Loucy (cell line): ENCODE results near the gene VWA5B1.

Source experiments
- H2AFZ ChIP-seq: fragments of 200-600 bp; sonication (generic); 2 replicates; pipeline ENCODE4 v1.6.0; 2016; ENCODE audit warnings: antibody characterized with exemption, mild to moderate bottlenecking, low read length, moderate library complexity
- H3F3A ChIP-seq: fragments of 200-600 bp; 2 replicates; pipeline ENCODE4 v1.6.0; 2016; ENCODE audit warnings: antibody characterized with exemption, low read depth, mild to moderate bottlenecking
- H3K27me3 ChIP-seq: fragments of 200-600 bp; sonication (generic); 2 replicates; pipeline ENCODE4 v1.6.1; 2014; ENCODE audit warnings: low read length, mild to moderate bottlenecking; ENCODE audit not compliant: insufficient read depth, poor library complexity, severe bottlenecking
- H3K36me3 ChIP-seq: fragments of 200-600 bp; sonication (generic); 2 replicates; pipeline ENCODE4 v1.6.1; 2016; ENCODE audit warnings: low read length; ENCODE audit not compliant: insufficient read depth
- H3K4me1 ChIP-seq: fragments of 200-600 bp; sonication (generic); 2 replicates; pipeline ENCODE4 v1.5.1; 2014; ENCODE audit warnings: low read length, mild to moderate bottlenecking; ENCODE audit not compliant: insufficient read depth, poor library complexity, severe bottlenecking
- H3K4me2 ChIP-seq: fragments of 200-600 bp; sonication (generic); 2 replicates; pipeline ENCODE4 v1.6.0; 2014; ENCODE audit warnings: antibody characterized with exemption, low read length, low read depth, mild to moderate bottlenecking; ENCODE audit not compliant: poor library complexity, severe bottlenecking
- H3K4me3 ChIP-seq: fragments of 200-600 bp; sonication (generic); 2 replicates; pipeline ENCODE4 v1.5.1; 2014; ENCODE audit warnings: low read length, mild to moderate bottlenecking, mixed read lengths; ENCODE audit not compliant: poor library complexity, severe bottlenecking
- H3K79me2 ChIP-seq: fragments of 200-600 bp; sonication (generic); 2 replicates; pipeline ENCODE4 v1.6.1; 2014; ENCODE audit warnings: low read length; ENCODE audit not compliant: insufficient read depth
- H3K9ac ChIP-seq: fragments of 200-600 bp; sonication (generic); 2 replicates; pipeline ENCODE4 v1.6.0; 2014; ENCODE audit warnings: mild to moderate bottlenecking, low read depth, low read length, moderate library complexity; ENCODE audit not compliant: poor library complexity, severe bottlenecking
- H3K9me2 ChIP-seq: fragments of 200-600 bp; sonication (generic); replicated peaks from 2 replicates; pipeline ENCODE4 v1.6.1; 2016; ENCODE audit warnings: low read depth, low read length, mixed read lengths
- H3K9me3 ChIP-seq: fragments of 200-600 bp; sonication (generic); 2 replicates; pipeline ENCODE4 v1.6.1; 2014; ENCODE audit warnings: mild to moderate bottlenecking, antibody characterized with exemption, low read length, low read depth; ENCODE audit not compliant: insufficient read depth
- H4K20me1 ChIP-seq: fragments of 200-600 bp; sonication (generic); 2 replicates; pipeline ENCODE4 v1.6.0; 2014; ENCODE audit warnings: antibody characterized with exemption, low read length, mild to moderate bottlenecking; ENCODE audit not compliant: insufficient read depth, poor library complexity, severe bottlenecking
- CTCF ChIP-seq: fragments of 200-600 bp; sonication (generic); conservative IDR thresholded peaks from 2 replicates; pipeline ENCODE4 v1.5.1; 2014; ENCODE audit warnings: mild to moderate bottlenecking, antibody characterized with exemption, low read length
- EZH2phosphoT487 ChIP-seq: fragments of 200-600 bp; IDR thresholded peaks from 2 replicates; pipeline ENCODE4 v1.6.1; 2018; ENCODE audit warnings: antibody characterized with exemption, mild to moderate bottlenecking, moderate library complexity, borderline replicate concordance

Gene VWA5B1

GRCh38 chr1:20358761-20359263 is 68.1 kb downstream of the VWA5B1 start:
- Histone ChIP-seq H3K27me3 (no peaks in the 10 kb centered on the region), H3K36me3 (no peaks in the 10 kb centered on the region), H3K79me2 (no peaks in the 10 kb centered on the region), H3F3A (no peaks in the 10 kb centered on the region), H3K9me2 (no peaks in the 10 kb centered on the region), H3K4me2 (no peak overlapping the region), H3K4me1 (no peaks in the 10 kb centered on the region), H3K4me3 (no peak overlapping the region), H3K9ac (no peak overlapping the region), H2AFZ (no peak overlapping the region), H4K20me1 (no peaks in the 10 kb centered on the region), H3K9me3 (no peaks in the 10 kb centered on the region)
- TF ChIP-seq CTCF: no peak
- TF ChIP-seq EZH2phosphoT487: no peak

- Histone ChIP-seq H3K4me1 (no peaks in the 10 kb centered on the region), H3K9me3 (no peaks in the 10 kb centered on the region), H3F3A (no peaks in the 10 kb centered on the region), H3K36me3 (no peaks in the 10 kb centered on the region), H3K9me2 (no peaks in the 10 kb centered on the region), H3K27me3 (no peaks in the 10 kb centered on the region), H4K20me1 (no peaks in the 10 kb centered on the region), H3K4me3 (no peak overlapping the region), H3K79me2 (no peaks in the 10 kb centered on the region), H3K4me2 (no peak overlapping the region), H3K9ac (no peak overlapping the region), H2AFZ (no peak overlapping the region)
- no peak for TF ChIP-seq EZH2phosphoT487
- no peak for TF ChIP-seq CTCF
Measured at GRCh38 chr1:20359451-20360330, 69.0 kb downstream of the VWA5B1 start.

- no peak for TF ChIP-seq EZH2phosphoT487
- no peak for TF ChIP-seq CTCF
- no peak overlapping the region for H3K4me3 ChIP-seq
- H3F3A ChIP-seq: no peaks in the 10 kb centered on the region
- H4K20me1 ChIP-seq: no peaks in the 10 kb centered on the region
- no peak overlapping the region for H2AFZ ChIP-seq
- no peaks in the 10 kb centered on the region for H3K27me3 ChIP-seq
- no peaks in the 10 kb centered on the region for H3K4me1 ChIP-seq
- no peaks in the 10 kb centered on the region for H3K9me3 ChIP-seq
- no peaks in the 10 kb centered on the region for H3K36me3 ChIP-seq
- H3K79me2 ChIP-seq: no peaks in the 10 kb centered on the region
- no peak overlapping the region for H3K4me2 ChIP-seq
- no peak overlapping the region for H3K9ac ChIP-seq
- H3K9me2 ChIP-seq: no peaks in the 10 kb centered on the region
Measured at GRCh38 chr1:20361401-20361800, 70.7 kb downstream of the VWA5B1 start.
